MM.1S (cell line): ENCODE results near the gene IMP3.
"Not testable (repeated sequence)": the region's sequence is repeated elsewhere in the genome, so short reads cannot be mapped to it uniquely, and the experiment has no call there.

Experiments
- DNase-seq: peaks from one replicate; pipeline ENCODE4 v3.0.0-alpha.2; 2015
- H2AFZ ChIP-seq: fragments of 300-600 bp; sonication (generic); 2 replicates; pipeline ENCODE4 v1.6.0; 2016; ENCODE audit warnings: antibody characterized with exemption, low read length
- H3F3A ChIP-seq: fragments of 300-600 bp; sonication (generic); 2 replicates; pipeline ENCODE4 v1.6.1; 2016; ENCODE audit warnings: mild to moderate bottlenecking, antibody characterized with exemption, low read length, moderate library complexity, mixed read lengths; ENCODE audit not compliant: insufficient read depth
- H3K27ac ChIP-seq: fragments of 300-600 bp; sonication (generic); 2 replicates; pipeline ENCODE4 v1.5.1; 2016; ENCODE audit warnings: mild to moderate bottlenecking, low read length
- H3K27me3 ChIP-seq: fragments of 300-600 bp; sonication (generic); replicated peaks from 2 replicates; pipeline ENCODE4 v1.6.0; 2016; ENCODE audit warnings: low read length; ENCODE audit not compliant: insufficient read depth
- H3K36me3 ChIP-seq: fragments of 300-600 bp; sonication (generic); replicated peaks from 2 replicates; pipeline ENCODE4 v1.6.1; 2016; ENCODE audit warnings: mild to moderate bottlenecking, low read length, mixed read lengths; ENCODE audit not compliant: insufficient read depth
- H3K4me1 ChIP-seq: fragments of 300-600 bp; sonication (generic); 2 replicates; pipeline ENCODE4 v1.6.1; 2016; ENCODE audit warnings: low read length, mixed read lengths
- H3K4me2 ChIP-seq: fragments of 300-600 bp; sonication (generic); 2 replicates; pipeline ENCODE4 v1.6.0; 2016; ENCODE audit warnings: low read depth, low read length
- H3K4me3 ChIP-seq: fragments of 300-600 bp; sonication (generic); 2 replicates; pipeline ENCODE4 v1.5.1; 2016; ENCODE audit warnings: low read length, mixed read lengths
- H3K79me2 ChIP-seq: fragments of 300-600 bp; sonication (generic); 2 replicates; pipeline ENCODE4 v1.6.1; 2016; ENCODE audit warnings: mixed run types, low read length, mixed read lengths
- H3K9ac ChIP-seq: fragments of 300-600 bp; sonication (generic); 2 replicates; pipeline ENCODE4 v1.6.1; 2016; ENCODE audit warnings: low read length, mixed read lengths
- H3K9me2 ChIP-seq: fragments of 300-600 bp; sonication (generic); replicated peaks from 2 replicates; pipeline ENCODE4 v1.6.1; 2016; ENCODE audit warnings: mild to moderate bottlenecking, low read length, mixed read lengths; ENCODE audit not compliant: insufficient read depth
- H3K9me3 ChIP-seq: fragments of 300-600 bp; sonication (generic); replicated peaks from 2 replicates; pipeline ENCODE4 v1.6.1; 2016; ENCODE audit warnings: mild to moderate bottlenecking, low read length, mixed read lengths; ENCODE audit not compliant: insufficient read depth
- H4K20me1 ChIP-seq: fragments of 300-600 bp; sonication (generic); 2 replicates; pipeline ENCODE4 v1.6.1; 2016; ENCODE audit warnings: mild to moderate bottlenecking, low read length, moderate library complexity, mixed read lengths; ENCODE audit not compliant: insufficient read depth
- CTCF ChIP-seq: fragments of 300-600 bp; sonication (generic); IDR thresholded peaks from 2 replicates; pipeline ENCODE4 v1.5.1; 2016; ENCODE audit warnings: antibody characterized with exemption, low read length, mixed read lengths
- EZH2 ChIP-seq: fragments of 300-600 bp; sonication (generic); optimal IDR thresholded peaks from 2 replicates; pipeline ENCODE3; 2017; ENCODE audit warnings: low read depth, mild to moderate bottlenecking, antibody characterized with exemption, low read length, mixed read lengths
- EZH2phosphoT487 ChIP-seq: fragments of 300-600 bp; sonication (generic); IDR thresholded peaks from 2 replicates; pipeline ENCODE4 v1.6.1; 2018; ENCODE audit warnings: antibody characterized with exemption, low read length

IMP3 gene

GRCh38 chr15:75637245-75638009, 2.6 kb downstream of the IMP3 start:
- H3K27ac ChIP-seq = no peak overlapping the region
- no peak overlapping the region for H3K9ac ChIP-seq
- no peaks in the 10 kb centered on the region for H3K36me3 ChIP-seq
- no peaks in the 10 kb centered on the region for H4K20me1 ChIP-seq
- H3K9me3 ChIP-seq = no peaks in the 10 kb centered on the region
- no peak overlapping the region for H3K4me3 ChIP-seq
- H3K4me2 ChIP-seq = no peak overlapping the region
- H3K79me2 ChIP-seq = peaks cover 29% of the 10 kb centered on the region
- no peak for TF ChIP-seq EZH2
- no peak for TF ChIP-seq EZH2phosphoT487
- TF ChIP-seq CTCF = no peak
- H3K27me3 ChIP-seq = no peaks in the 10 kb centered on the region
- peaks cover 9% of the 10 kb centered on the region; the same call in 1 of the 2 replicates for H3F3A ChIP-seq
- no peak for DNase-seq
- H2AFZ ChIP-seq = no peak overlapping the region
- H3K4me1 ChIP-seq = no peaks in the 10 kb centered on the region
- no peaks in the 10 kb centered on the region for H3K9me2 ChIP-seq

- no peak for DNase-seq
- no peaks in the 10 kb centered on the region for H3K9me3 ChIP-seq
- no peaks in the 10 kb centered on the region for H3K4me1 ChIP-seq
- no peaks in the 10 kb centered on the region for H3K9me2 ChIP-seq
- no peak overlapping the region for H3K27ac ChIP-seq
- H2AFZ ChIP-seq = no peak overlapping the region
- H3K27me3 ChIP-seq = no peaks in the 10 kb centered on the region
- H3K4me3 ChIP-seq = no peak overlapping the region
- H3K9ac ChIP-seq = no peak overlapping the region
- H3K79me2 ChIP-seq = peaks cover 29% of the 10 kb centered on the region
- H4K20me1 ChIP-seq = no peaks in the 10 kb centered on the region
- H3K36me3 ChIP-seq = no peaks in the 10 kb centered on the region
- TF ChIP-seq EZH2phosphoT487 (no peak), CTCF (no peak), EZH2 (no peak)
- H3K4me2 ChIP-seq = no peak overlapping the region
- peaks cover 7% of the 10 kb centered on the region; the same call in 1 of the 2 replicates for H3F3A ChIP-seq
These were observed 4.0 kb downstream of the IMP3 start for GRCh38 chr15:75636026-75636425.

GRCh38 chr15:75633922-75634321, 6.1 kb downstream of the IMP3 start:
- not testable (repeated sequence) for H4K20me1 ChIP-seq, H3K4me1 ChIP-seq, H3K36me3 ChIP-seq, H3K27ac ChIP-seq, H3K9me2 ChIP-seq, DNase-seq, H3F3A ChIP-seq, H3K27me3 ChIP-seq, H3K9ac ChIP-seq, H3K4me2 ChIP-seq, H3K4me3 ChIP-seq, H2AFZ ChIP-seq, H3K9me3 ChIP-seq
- H3K79me2 ChIP-seq = peaks cover 19% of the 10 kb centered on the region

- TF ChIP-seq CTCF (no peak), EZH2phosphoT487 (no peak), EZH2 (no peak)
- Histone ChIP-seq H3K4me3 (no peak overlapping the region), H4K20me1 (no peaks in the 10 kb centered on the region), H3K9me2 (no peaks in the 10 kb centered on the region), H3F3A (no peaks in the 10 kb centered on the region), H3K9ac (no peak overlapping the region), H3K4me2 (no peak overlapping the region), H3K27ac (no peak overlapping the region), H3K9me3 (no peaks in the 10 kb centered on the region), H2AFZ (no peak overlapping the region), H3K27me3 (no peaks in the 10 kb centered on the region), H3K79me2 (no peaks in the 10 kb centered on the region), H3K36me3 (no peaks in the 10 kb centered on the region), H3K4me1 (no peaks in the 10 kb centered on the region)
- DNase-seq = no peak
These were observed 8.1 kb downstream of the IMP3 start for GRCh38 chr15:75631935-75632334.
